Endothelial cell of umbilical vein (primary cell): ENCODE measurements around the gene IMPA2. TPM values are rescaled to one million over a fixed set of nuclear protein-coding genes. Genes with fewer than 3 reads are reported as not detected.

Experiments used
- BruUV-seq: library from RNA; stranded (reverse); fragments of 400-500 nt; replicated peaks from 2 replicates; lab custom pipeline; 2021; lab: Mats Ljungman, UMichigan
- CTCF ChIA-PET: fragments of 300-600, 350-600 bp; sonication (Branson Sonifier 250); formaldehyde crosslinking; loops from one replicate; lab custom pipeline; 2021; ENCODE audit warnings: antibody characterized with exemption, inconsistent platforms; lab: Charles Lee
- POLR2A ChIA-PET: fragments of 300-600, 350-600 bp; sonication (Branson Sonifier 250); formaldehyde crosslinking; loops from one replicate; lab custom pipeline; 2021; ENCODE audit warnings: antibody characterized with exemption, inconsistent platforms; lab: Charles Lee
- DNase-seq: peaks from one replicate; pipeline ENCODE4 v3.0.0-alpha.2; 2011; ENCODE audit warnings: low read depth, low spot score
- FAIRE-seq: peaks from 2 replicates; lab custom pipeline; 2011; peaks lifted over from hg19 to GRCh38; lab: Jason Lieb, UNC
- H2AFZ ChIP-seq: 2 replicates; pipeline ENCODE4 v1.6.0; 2012; ENCODE audit warnings: low read depth, low read length, control low read depth, inconsistent platforms
- H3K27ac ChIP-seq: 2 replicates; pipeline ENCODE4 v1.5.1; 2011; ENCODE audit warnings: low read depth, mild to moderate bottlenecking, control low read depth, low read length, moderate library complexity; ENCODE audit not compliant: insufficient read depth
- H3K27me3 ChIP-seq, 2 experiments: 2 replicates each; pipeline versions ENCODE4 v1.6.0 to v1.6.1; 2011; ENCODE audit warnings: low read length in 2 of 2, mixed read lengths in 1 of 2; ENCODE audit not compliant: control insufficient read depth in 2 of 2, insufficient read depth in 2 of 2
- H3K36me3 ChIP-seq, 2 experiments: 2 replicates in 1 of 2; 3 replicates in 1 of 2; pipeline ENCODE4 v1.5.1; 2011; ENCODE audit warnings: low read length in 2 of 2, mild to moderate bottlenecking in 1 of 2, moderate library complexity in 1 of 2; ENCODE audit not compliant: control insufficient read depth in 2 of 2, insufficient read depth in 2 of 2; ENCODE audit errors: extremely low read depth in 1 of 2
- H3K4me1 ChIP-seq: 3 replicates; pipeline ENCODE4 v1.5.1; 2011; ENCODE audit warnings: mild to moderate bottlenecking, low read length; ENCODE audit not compliant: control insufficient read depth, insufficient read depth; ENCODE audit errors: extremely low read depth
- H3K4me2 ChIP-seq: 2 replicates; pipeline ENCODE4 v1.6.1; 2011; ENCODE audit warnings: low read length, control low read depth, mixed read lengths; ENCODE audit not compliant: insufficient read depth
- H3K4me3 ChIP-seq, 3 experiments: fragments of 200-600 bp in 1 of 3; sonication (generic), shearing (Covaris generic) in 1 of 3; replicated peaks in 1 of 3; 2 replicates each; pipeline ENCODE4 v1.5.1; 2011 to 2016; ENCODE audit warnings: control low read depth in 3 of 3, low read length in 3 of 3, mild to moderate bottlenecking in 2 of 3, inconsistent platforms in 1 of 3, low read depth in 1 of 3, moderate library complexity in 1 of 3; ENCODE audit not compliant: insufficient read depth in 1 of 3
- H3K79me2 ChIP-seq: 2 replicates; pipeline ENCODE4 v1.6.0; 2012; ENCODE audit warnings: low read length, inconsistent platforms; ENCODE audit not compliant: control insufficient read depth, insufficient read depth
- H3K9ac ChIP-seq: replicated peaks from 2 replicates; pipeline ENCODE3; 2011; ENCODE audit warnings: low read length, control low read depth; ENCODE audit not compliant: insufficient read depth; ENCODE audit errors: extremely low read depth
- H3K9me1 ChIP-seq: replicated peaks from 3 replicates; pipeline ENCODE4 v1.6.0; 2011; ENCODE audit warnings: mild to moderate bottlenecking, low read length; ENCODE audit not compliant: control insufficient read depth, insufficient read depth; ENCODE audit errors: extremely low read depth
- H3K9me3 ChIP-seq: replicated peaks from 2 replicates; pipeline ENCODE4 v1.5.1; 2012; ENCODE audit warnings: low read length, inconsistent platforms; ENCODE audit not compliant: control insufficient read depth, insufficient read depth
- H4K20me1 ChIP-seq: replicated peaks from 2 replicates; pipeline ENCODE3; 2011; ENCODE audit warnings: mild to moderate bottlenecking, low read length; ENCODE audit not compliant: control insufficient read depth, insufficient read depth; ENCODE audit errors: extremely low read depth
- CTCF ChIP-seq, 2 donors: IDR thresholded peaks; 1 replicate in 1 of 2; 2 replicates in 1 of 2; pipeline ENCODE4 v1.5.1; 2011; ENCODE audit warnings: low read length in 2 of 2, mild to moderate bottlenecking in 2 of 2, moderate library complexity in 2 of 2, control low read depth in 1 of 2, inconsistent platforms in 1 of 2, low read depth in 1 of 2; ENCODE audit not compliant: insufficient read depth in 1 of 2; ENCODE audit errors: extremely low read depth in 1 of 2
- EZH2 ChIP-seq: IDR thresholded peaks from 2 replicates; pipeline ENCODE4 v1.6.1; 2012; ENCODE audit warnings: borderline replicate concordance, low read depth, mild to moderate bottlenecking, moderate library complexity, low read length, inconsistent platforms; ENCODE audit not compliant: severe bottlenecking
- FOS ChIP-seq: IDR thresholded peaks from 2 replicates; pipeline ENCODE4 v1.6.1; 2011; ENCODE audit warnings: mild to moderate bottlenecking, low read length, moderate library complexity, borderline replicate concordance; ENCODE audit not compliant: insufficient read depth
- GATA2 ChIP-seq: IDR thresholded peaks from 2 replicates; pipeline ENCODE4 v1.7.0; 2011; ENCODE audit warnings: low read depth, mild to moderate bottlenecking, moderate library complexity, mixed read lengths, low read length; ENCODE audit not compliant: insufficient read length, insufficient read depth
- JUN ChIP-seq: IDR thresholded peaks from 2 replicates; pipeline ENCODE4 v1.6.1; 2011; ENCODE audit warnings: borderline replicate concordance, low read depth; ENCODE audit not compliant: insufficient read length, insufficient read depth
- MAX ChIP-seq: IDR thresholded peaks from 2 replicates; pipeline ENCODE4 v1.6.1; 2011; ENCODE audit not compliant: insufficient read depth, insufficient read length
- MYC ChIP-seq: IDR thresholded peaks from one replicate; pipeline ENCODE4 v1.6.1; 2011; ENCODE audit warnings: mild to moderate bottlenecking, low read depth, low read length
- POLR2A ChIP-seq: IDR thresholded peaks from 2 replicates; pipeline ENCODE4 v1.6.1; 2012; ENCODE audit warnings: low read depth, mild to moderate bottlenecking, control low read depth, low read length
- POLR2AphosphoS5 ChIP-seq: IDR thresholded peaks from 2 replicates; pipeline ENCODE4 v1.6.1; 2012; ENCODE audit warnings: low read depth, mild to moderate bottlenecking, control low read depth, low read length, moderate library complexity; ENCODE audit not compliant: insufficient read depth
- dilution Hi-C: fragments of 300-500 bp; cut with MboI; formaldehyde crosslinking; loops from one replicate; pipeline ENCODE4 v1.15.0; 2019; ENCODE audit warnings: low sequenced_read_pairs; ENCODE audit not compliant: extremely low pct_ligation_motif_present
- intact Hi-C: fragments of 100-400 bp; cut with micrococcal nuclease; formaldehyde crosslinking; loops from one replicate; pipeline ENCODE4 v1.10.0; 2022
- polyA plus RNA-seq, 4 experiments: library from polyadenylated mRNA; depleted of rRNA in 3 of 4; stranded (reverse) in 3 of 4; unstranded in 1 of 4; fragments of >200 nt; gene quantifications; 2 replicates each; pipeline versions ENCODE4 v1.2.1 to v1.2.3, GENCODE V29; 2011 to 2012; ENCODE audit warnings: missing spikeins in 1 of 4
- total RNA-seq: library from RNA; stranded (reverse); gene quantifications from 2 replicates; pipeline ENCODE4 v1.2.3, GENCODE V29; 2021

Gene IMPA2
- total and polyA plus RNA-seq, 2 donors (not counting 3 experiments of a cell fraction or from before 2014, with no cell fraction given) = 6.1 to 8.0 TPM

GRCh38 chr18:12011199-12011956 is 30.1 kb downstream of the IMPA2 start:
- DNase-seq (no peak), FAIRE-seq (no peak)
- H3K27me3 ChIP-seq = no peaks in the 10 kb centered on the region
- H3K27ac ChIP-seq = no peak overlapping the region
- H3K4me1 ChIP-seq = no peaks in the 10 kb centered on the region
- no peak overlapping the region for H3K4me2 ChIP-seq
- TF ChIP-seq MYC = no peak
- H3K36me3 ChIP-seq = no peaks in the 10 kb centered on the region
- H3K9ac ChIP-seq = no peak overlapping the region
- ChIA-PET POLR2A (no interaction called here), CTCF (no interaction called here)
- dilution Hi-C loops (no loop called here), intact Hi-C loops (no loop called here)
- no peaks in the 10 kb centered on the region for H3K79me2 ChIP-seq
- H4K20me1 ChIP-seq = no peaks in the 10 kb centered on the region
- H3K4me3 ChIP-seq = no peak overlapping the region
- H2AFZ ChIP-seq = no peak overlapping the region
- H3K9me3 ChIP-seq = no peaks in the 10 kb centered on the region
- BruUV-seq = no TSS peak
- H3K9me1 ChIP-seq = no peaks in the 10 kb centered on the region

- CTCF ChIA-PET = interaction anchor here (0.7 to 1.1 kb wide), 2 partner anchors 16 to 17 kb away, joined by 3 to 6 read pairs; no protein-coding TSS in a partner anchor
- no peak overlapping the region for H3K9ac ChIP-seq
- DNase-seq = no peak
- no peaks in the 10 kb centered on the region for H3K27me3 ChIP-seq
- H3K4me1 ChIP-seq = no peaks in the 10 kb centered on the region
- POLR2A ChIA-PET = no interaction called here
- H3K79me2 ChIP-seq = no peaks in the 10 kb centered on the region
- no peaks in the 10 kb centered on the region for H3K9me1 ChIP-seq
- no peaks in the 10 kb centered on the region for H4K20me1 ChIP-seq
- no peak for FAIRE-seq
- H3K36me3 ChIP-seq = no peaks in the 10 kb centered on the region
- no peak overlapping the region for H3K4me3 ChIP-seq
- H2AFZ ChIP-seq = no peak overlapping the region
- dilution Hi-C loops = no loop called here
- H3K27ac ChIP-seq = no peak overlapping the region
- no peaks in the 10 kb centered on the region for H3K9me3 ChIP-seq
- BruUV-seq = no TSS peak
- intact Hi-C loops = no loop called here
- no peak overlapping the region for H3K4me2 ChIP-seq
- no peak for TF ChIP-seq FOS
- TF ChIP-seq JUN = no peak
- TF ChIP-seq EZH2 = no peak
- TF ChIP-seq MAX = no peak
- no peak for TF ChIP-seq POLR2AphosphoS5
- no peak for TF ChIP-seq GATA2
- no peak for TF ChIP-seq POLR2A
- no peak for TF ChIP-seq CTCF (IDR thresholded peaks at IDR 0.05; ENCODE audit: extremely low read depth in 1 of 2, insufficient read depth in 1 of 2, low read depth in 1 of 2, low read length in 2 of 2)
Observed at GRCh38 chr18:12011957-12012549, 30.7 kb downstream of the IMPA2 start.
